SU-DHL-6 (cell line): Measurements from ENCODE around the gene HIVEP1.

ENCODE experiments used
- H2AFZ ChIP-seq: fragments of 200-600 bp; sonication (generic); 2 replicates; pipeline ENCODE4 v1.6.1; 2014; ENCODE audit warnings: low read depth, mild to moderate bottlenecking, moderate library complexity, mixed read lengths, antibody characterized with exemption, low read length; ENCODE audit not compliant: severe bottlenecking
- H3F3A ChIP-seq: fragments of 200-600 bp; shearing (Covaris generic); 2 replicates; pipeline ENCODE4 v1.6.0; 2016; ENCODE audit warnings: antibody characterized with exemption, mild to moderate bottlenecking; ENCODE audit not compliant: insufficient read depth
- H3K27ac ChIP-seq: fragments of 200-600 bp; sonication (generic); 2 replicates; pipeline ENCODE4 v1.5.1; 2016; ENCODE audit warnings: low read depth, mild to moderate bottlenecking, low read length, moderate library complexity, mixed read lengths
- H3K27me3 ChIP-seq: fragments of 200-600 bp; sonication (generic), shearing (Covaris generic); 2 replicates; pipeline ENCODE4 v1.6.0; 2014; ENCODE audit warnings: mild to moderate bottlenecking, low read length
- H3K36me3 ChIP-seq: fragments of 200-600 bp; sonication (generic); 2 replicates; pipeline ENCODE4 v1.6.1; 2014; ENCODE audit warnings: mild to moderate bottlenecking, low read length, mixed read lengths
- H3K4me2 ChIP-seq: fragments of 300-600, 200-600 bp; shearing (Covaris generic), sonication (generic); 2 replicates; pipeline ENCODE4 v1.6.0; 2014; ENCODE audit warnings: low read length, low read depth, mild to moderate bottlenecking; ENCODE audit not compliant: poor library complexity, severe bottlenecking
- H3K4me3 ChIP-seq: fragments of 200-600 bp; sonication (generic); 2 replicates; pipeline ENCODE4 v1.5.1; 2014; ENCODE audit warnings: antibody characterized with exemption, low read length, mild to moderate bottlenecking, mixed read lengths; ENCODE audit not compliant: insufficient read depth, poor library complexity, severe bottlenecking
- H3K79me2 ChIP-seq: fragments of 200-600 bp; sonication (generic); 2 replicates; pipeline ENCODE4 v1.6.1; 2014; ENCODE audit warnings: mild to moderate bottlenecking, low read length, moderate library complexity; ENCODE audit not compliant: insufficient read depth
- H3K9ac ChIP-seq: fragments of 200-600 bp; sonication (generic); 2 replicates; pipeline ENCODE4 v1.7.0; 2014; ENCODE audit warnings: mild to moderate bottlenecking, low read length
- H3K9me2 ChIP-seq: fragments of 200-600 bp; sonication (generic); replicated peaks from 2 replicates; pipeline ENCODE4 v1.6.1; 2014; ENCODE audit warnings: low read length; ENCODE audit not compliant: insufficient read depth
- H3K9me3 ChIP-seq: fragments of 200-600 bp; sonication (generic); 2 replicates; pipeline ENCODE4 v1.6.1; 2014; ENCODE audit warnings: low read length, mixed read lengths; ENCODE audit not compliant: insufficient read depth
- H4K20me1 ChIP-seq: fragments of 200-600 bp; sonication (generic); 2 replicates; pipeline ENCODE4 v1.6.1; 2014; ENCODE audit warnings: low read depth, mild to moderate bottlenecking, antibody characterized with exemption, low read length, moderate library complexity, mixed read lengths
- EZH2phosphoT487 ChIP-seq: fragments of 200-600 bp; sonication (generic), shearing (Covaris generic); conservative IDR thresholded peaks from 2 replicates; pipeline ENCODE4 v1.6.1; 2018; ENCODE audit warnings: mild to moderate bottlenecking, antibody characterized with exemption, low read length, moderate library complexity, mixed read lengths
- TF ChIP-seq, protein P1 (sequence below): fragments of 200-600 bp; sonication (generic); IDR thresholded peaks from one replicate; pipeline ENCODE4 v1.5.1; 2017; ENCODE audit warnings: antibody characterized with exemption, mild to moderate bottlenecking, low read length, moderate library complexity; ENCODE audit not compliant: insufficient read depth, poor library complexity, severe bottlenecking

Gene HIVEP1

DNA sequence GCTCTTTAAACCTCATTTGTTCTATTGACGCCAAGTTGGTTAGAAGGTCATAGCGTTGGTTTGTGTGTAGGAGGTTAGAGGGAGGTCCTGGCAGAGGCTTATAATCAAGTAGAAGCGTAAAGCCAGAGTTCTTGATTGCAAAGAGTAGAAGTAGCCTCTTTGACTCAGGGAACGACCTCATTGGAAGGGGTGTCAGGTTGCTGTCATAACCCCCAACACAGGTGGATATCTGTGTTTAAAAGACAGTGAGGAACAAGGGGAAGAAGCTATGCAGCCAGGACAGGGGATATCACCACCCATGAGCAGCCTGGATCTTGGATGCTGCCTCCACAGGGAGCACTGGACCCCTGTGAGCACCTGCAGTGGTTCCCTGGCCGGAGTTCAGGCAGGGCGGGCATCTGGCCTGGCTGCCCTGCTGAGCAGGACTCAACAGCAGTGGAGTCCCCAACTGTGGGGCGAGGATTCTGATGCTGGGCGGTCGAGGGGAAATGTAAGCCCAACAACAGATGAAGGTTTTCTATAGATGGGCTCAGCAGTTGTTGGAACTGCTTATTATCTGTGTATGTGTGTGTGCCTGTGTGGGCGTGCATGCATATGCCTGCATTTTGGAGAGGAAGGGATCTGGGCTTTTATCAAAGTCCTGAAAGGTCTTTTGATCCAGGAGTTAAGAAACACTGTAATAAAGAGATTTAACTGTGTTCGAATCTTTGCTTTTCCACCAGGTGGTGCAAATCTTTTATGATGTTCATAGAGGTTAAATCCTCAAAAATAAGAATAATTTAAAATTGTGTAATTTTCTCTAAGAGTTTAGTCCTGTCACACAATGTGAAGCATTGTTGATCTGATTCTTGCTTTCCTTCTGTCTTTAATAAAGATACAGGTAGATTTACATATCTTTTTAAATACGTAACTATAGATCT, 27.7 kb downstream of the HIVEP1 start:
- no peak overlapping the region for H3K4me2 ChIP-seq
- H2AFZ ChIP-seq, result no peak overlapping the region
- H3K79me2 ChIP-seq, result peaks cover 13% of the 10 kb centered on the region; the same call in 1 of the 2 replicates
- TF ChIP-seq, protein P1, sequence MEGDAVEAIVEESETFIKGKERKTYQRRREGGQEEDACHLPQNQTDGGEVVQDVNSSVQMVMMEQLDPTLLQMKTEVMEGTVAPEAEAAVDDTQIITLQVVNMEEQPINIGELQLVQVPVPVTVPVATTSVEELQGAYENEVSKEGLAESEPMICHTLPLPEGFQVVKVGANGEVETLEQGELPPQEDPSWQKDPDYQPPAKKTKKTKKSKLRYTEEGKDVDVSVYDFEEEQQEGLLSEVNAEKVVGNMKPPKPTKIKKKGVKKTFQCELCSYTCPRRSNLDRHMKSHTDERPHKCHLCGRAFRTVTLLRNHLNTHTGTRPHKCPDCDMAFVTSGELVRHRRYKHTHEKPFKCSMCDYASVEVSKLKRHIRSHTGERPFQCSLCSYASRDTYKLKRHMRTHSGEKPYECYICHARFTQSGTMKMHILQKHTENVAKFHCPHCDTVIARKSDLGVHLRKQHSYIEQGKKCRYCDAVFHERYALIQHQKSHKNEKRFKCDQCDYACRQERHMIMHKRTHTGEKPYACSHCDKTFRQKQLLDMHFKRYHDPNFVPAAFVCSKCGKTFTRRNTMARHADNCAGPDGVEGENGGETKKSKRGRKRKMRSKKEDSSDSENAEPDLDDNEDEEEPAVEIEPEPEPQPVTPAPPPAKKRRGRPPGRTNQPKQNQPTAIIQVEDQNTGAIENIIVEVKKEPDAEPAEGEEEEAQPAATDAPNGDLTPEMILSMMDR, result peak; percentile 35
- no peak for TF ChIP-seq EZH2phosphoT487
- H3F3A ChIP-seq, result peaks cover 10% of the 10 kb centered on the region
- H3K27me3 ChIP-seq, result no peaks in the 10 kb centered on the region
- H3K9me2 ChIP-seq, result no peaks in the 10 kb centered on the region
- peaks cover 10% of the 10 kb centered on the region; the same call in 1 of the 2 replicates for H4K20me1 ChIP-seq
- H3K9me3 ChIP-seq, result peaks cover 6% of the 10 kb centered on the region; the same call in 1 of the 2 replicates
- H3K27ac ChIP-seq, result no peak overlapping the region
- no peaks in the 10 kb centered on the region for H3K36me3 ChIP-seq
- H3K9ac ChIP-seq, result no peak overlapping the region
- H3K4me3 ChIP-seq, result no peak overlapping the region

DNA sequence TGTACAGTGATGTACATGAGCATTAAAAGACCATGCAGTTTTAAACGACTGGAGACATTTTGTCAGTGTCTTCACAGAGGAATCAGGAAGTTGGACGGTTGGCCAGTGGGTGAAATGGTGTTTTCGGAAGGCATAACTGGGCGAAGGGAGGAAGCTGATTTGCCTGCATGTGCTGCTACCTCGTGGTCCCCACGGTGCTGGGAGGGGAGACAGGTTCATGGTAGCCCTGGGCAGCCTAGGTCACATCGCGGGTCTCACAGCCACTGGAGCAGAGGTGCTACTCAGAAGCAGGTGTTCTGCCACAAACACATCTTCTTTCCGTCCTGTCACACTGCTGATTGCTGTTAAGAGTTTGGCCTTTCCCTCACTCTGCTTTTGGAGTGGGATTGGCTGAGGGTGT, 35.2 kb downstream of the HIVEP1 start:
- H3K9ac ChIP-seq, result no peak overlapping the region
- no peaks in the 10 kb centered on the region for H3K36me3 ChIP-seq
- H2AFZ ChIP-seq, result no peak overlapping the region
- peaks cover 8% of the 10 kb centered on the region; the same call in 1 of the 2 replicates for H3K9me3 ChIP-seq
- H3F3A ChIP-seq, result peaks cover 42% of the 10 kb centered on the region
- H3K27ac ChIP-seq, result peak overlapping the region; percentile 75
- H3K4me3 ChIP-seq, result no peak overlapping the region
- no peaks in the 10 kb centered on the region for H4K20me1 ChIP-seq
- H3K79me2 ChIP-seq, result peaks cover 29% of the 10 kb centered on the region
- TF ChIP-seq, protein P1, result no peak
- TF ChIP-seq EZH2phosphoT487, result no peak
- H3K9me2 ChIP-seq, result no peaks in the 10 kb centered on the region
- peak overlapping the region; percentile 18 for H3K4me2 ChIP-seq
- H3K27me3 ChIP-seq, result no peaks in the 10 kb centered on the region

DNA sequence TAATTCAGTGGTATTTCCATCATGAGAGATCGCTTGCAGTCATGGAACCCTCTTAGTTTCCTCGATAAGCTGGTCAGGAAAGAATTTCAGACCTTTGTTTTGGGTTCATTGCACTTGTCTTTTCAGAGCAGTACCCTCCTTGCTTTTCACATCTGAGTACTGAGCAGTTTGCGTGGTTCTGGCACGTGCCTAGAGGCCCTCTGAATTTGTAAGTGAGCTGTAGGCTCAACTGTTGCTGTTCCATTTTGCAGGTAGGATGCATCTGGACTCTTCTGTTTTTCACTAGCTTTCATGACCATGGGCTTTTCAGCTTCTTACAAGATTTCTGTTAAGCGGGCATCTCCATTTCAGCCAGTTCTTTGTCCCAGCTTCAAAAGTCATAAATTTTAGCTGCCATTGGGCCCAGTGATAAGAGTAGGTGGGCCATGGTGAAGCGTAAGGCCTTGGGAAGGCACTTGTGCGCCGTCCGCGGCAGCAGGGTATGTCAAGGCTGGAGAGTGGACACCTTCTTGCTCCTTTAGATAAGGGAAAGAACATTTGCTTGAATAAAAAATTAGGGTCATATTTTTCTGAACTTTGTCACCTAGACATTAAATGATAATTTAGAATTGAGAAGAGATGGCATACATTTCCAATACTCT, 35.8 kb downstream of the HIVEP1 start:
- H3K4me2 ChIP-seq, result peak overlapping the region; percentile 18
- H2AFZ ChIP-seq, result no peak overlapping the region
- H3K9me2 ChIP-seq, result no peaks in the 10 kb centered on the region
- no peaks in the 10 kb centered on the region for H4K20me1 ChIP-seq
- peak overlapping the region; percentile 75 for H3K27ac ChIP-seq
- TF ChIP-seq, protein P1, result no peak
- TF ChIP-seq EZH2phosphoT487, result no peak
- no peak overlapping the region for H3K9ac ChIP-seq
- no peaks in the 10 kb centered on the region for H3K27me3 ChIP-seq
- H3K4me3 ChIP-seq, result no peak overlapping the region
- no peaks in the 10 kb centered on the region for H3K36me3 ChIP-seq
- peaks cover 8% of the 10 kb centered on the region; the same call in 1 of the 2 replicates for H3K9me3 ChIP-seq
- peaks cover 35% of the 10 kb centered on the region for H3K79me2 ChIP-seq
- H3F3A ChIP-seq, result peaks cover 45% of the 10 kb centered on the region
